ENCODE data around the gene CASKIN1. TPM values are rescaled to one million over a fixed set of nuclear protein-coding genes. Genes with fewer than 3 reads are reported as not detected.
A peak's percentile ranks its signal among the peaks of the same experiment; 100 is the strongest.

CASKIN1 gene
- total RNA-seq, 1 donor from 2014 or later: 0.15 TPM

DNA sequence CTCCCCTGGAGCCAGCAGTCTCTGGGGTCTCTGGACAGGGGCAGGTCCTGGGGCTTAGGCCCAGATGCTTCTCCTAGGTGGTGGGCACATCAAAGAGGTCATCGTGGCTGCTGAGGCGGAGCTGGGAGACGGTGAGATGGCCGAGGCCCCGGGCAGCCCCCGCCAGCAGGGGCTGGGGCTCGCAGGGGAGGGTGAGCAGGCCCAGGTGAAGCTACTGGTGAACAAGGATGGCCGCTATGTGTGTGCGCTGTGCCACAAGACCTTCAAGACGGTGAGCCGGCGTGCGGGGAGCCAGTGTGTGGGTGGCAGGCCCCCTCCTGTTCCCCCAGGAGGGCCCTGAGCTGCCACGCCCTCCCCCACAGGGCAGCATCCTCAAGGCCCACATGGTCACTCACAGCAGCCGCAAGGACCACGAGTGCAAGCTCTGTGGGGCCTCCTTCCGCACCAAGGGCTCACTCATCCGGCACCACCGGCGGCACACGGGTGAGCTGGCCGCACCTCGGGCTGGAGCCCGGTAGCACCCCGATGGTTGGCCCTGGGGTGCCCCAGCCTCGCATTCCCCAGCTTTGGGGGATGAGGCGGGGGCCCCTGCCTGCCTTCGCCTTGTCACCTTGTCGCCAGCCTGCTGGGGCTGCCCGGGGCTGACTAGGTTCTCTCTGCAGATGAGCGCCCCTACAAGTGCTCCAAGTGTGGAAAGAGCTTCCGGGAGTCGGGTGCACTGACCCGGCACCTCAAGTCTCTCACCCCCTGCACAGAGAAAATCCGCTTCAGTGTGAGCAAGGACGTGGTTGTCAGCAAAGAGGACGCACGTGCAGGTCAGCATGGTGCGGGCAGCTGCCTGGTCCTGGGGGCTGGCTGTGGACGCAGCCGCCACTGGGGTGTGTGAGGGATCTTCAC, 35.9 kb upstream of the CASKIN1 start:
- no peak for DNase-seq (ENCODE audit: low read depth)

DNA sequence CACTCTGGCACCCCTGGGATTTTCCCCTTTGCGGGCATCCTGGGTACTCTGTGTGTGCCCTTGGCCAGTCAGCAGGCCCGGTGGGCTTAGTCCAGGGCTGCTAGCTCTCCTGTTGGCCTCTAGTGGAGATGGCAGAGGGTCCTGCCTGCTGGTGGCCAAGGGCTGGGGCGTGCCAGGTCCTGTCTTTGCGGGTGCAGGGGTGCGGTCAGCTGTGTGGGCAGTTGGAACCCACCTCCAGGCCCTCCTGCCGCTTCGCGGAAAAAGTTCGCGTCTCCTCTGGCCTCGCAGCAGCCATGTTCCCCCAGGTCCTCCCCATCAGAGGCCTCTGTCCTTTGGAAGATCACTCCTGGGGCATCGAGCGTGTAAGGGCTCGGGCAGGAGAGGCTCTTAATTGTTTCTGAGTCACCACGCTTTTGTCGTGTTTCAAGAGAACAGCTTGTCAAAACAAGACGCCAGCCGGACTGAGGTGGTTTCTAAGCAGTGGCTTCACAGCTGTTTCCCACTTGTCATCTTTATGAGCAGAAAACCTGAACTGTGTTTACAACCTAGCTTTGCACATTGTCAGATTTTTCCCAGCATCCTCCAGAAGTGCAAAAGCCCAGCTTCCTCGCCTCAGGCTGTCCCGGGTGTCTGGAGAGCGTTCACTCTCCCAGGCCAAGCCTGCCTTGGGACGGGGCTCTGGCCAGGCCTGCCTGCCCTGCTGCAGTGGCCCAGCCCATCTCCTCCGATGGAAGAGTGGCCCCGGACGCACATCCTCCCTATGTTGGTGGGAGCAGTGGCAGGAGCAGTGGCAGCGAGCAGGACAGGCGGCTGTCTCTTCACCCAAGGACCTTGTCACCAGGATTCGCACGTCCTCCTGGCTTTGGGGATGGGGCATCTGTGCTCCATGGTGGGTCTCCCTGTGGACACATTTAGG, 34.9 kb upstream of the CASKIN1 start:
- DNase-seq (ENCODE audit: low read depth): no peak

DNA sequence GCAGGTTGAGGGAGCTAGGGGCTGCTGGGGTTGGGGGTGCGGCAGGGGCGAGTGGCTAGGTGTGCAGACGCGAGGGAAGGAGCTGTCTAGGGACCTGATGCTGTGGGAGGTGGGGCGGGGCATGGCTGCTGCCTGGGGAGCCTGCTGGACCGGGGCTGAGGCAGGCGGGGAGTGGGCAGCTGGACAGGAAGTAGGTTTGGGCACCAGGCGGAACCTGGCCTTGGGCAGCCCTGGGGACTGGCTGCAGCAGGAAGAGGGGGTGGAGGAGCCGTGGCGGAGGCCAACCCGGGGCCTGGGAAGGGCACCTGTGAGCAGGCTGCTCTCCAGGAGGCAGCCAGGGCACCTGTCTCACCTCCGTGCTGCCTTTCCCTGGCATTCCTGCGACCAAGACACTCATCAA, 34.0 kb upstream of the CASKIN1 start:
- DNase-seq (ENCODE audit: low read depth): no peak

DNA sequence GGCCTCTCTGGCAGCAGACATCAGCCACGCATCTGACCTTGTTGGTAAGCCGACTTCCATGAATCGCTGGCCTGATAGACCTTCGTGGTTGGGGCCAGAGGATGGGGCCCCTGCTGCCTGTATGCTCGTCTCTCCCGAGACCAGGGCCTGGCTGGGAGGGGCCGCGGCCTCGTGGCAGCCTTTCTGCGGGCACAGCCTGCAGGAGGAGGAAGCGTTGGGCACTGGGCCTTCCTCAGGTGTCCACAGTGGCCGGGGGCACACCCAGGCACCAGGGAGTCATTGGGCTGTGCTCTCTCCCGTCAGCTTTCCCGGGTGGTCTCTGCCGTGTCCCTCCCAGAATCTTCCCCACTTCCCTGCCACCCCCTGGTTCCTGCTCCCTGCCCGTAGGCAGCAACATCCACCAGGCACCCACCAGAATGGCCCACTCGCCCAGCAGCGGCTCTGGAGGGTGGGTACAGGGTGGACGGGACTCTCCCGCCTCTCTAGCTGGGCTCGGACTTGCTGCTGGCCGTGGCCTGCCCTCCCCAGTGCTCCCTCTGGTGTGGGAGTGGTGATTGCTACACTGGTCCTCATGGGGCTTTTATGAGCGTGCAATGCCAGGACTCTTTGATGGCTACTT, 33.3 kb upstream of the CASKIN1 start:
- no peak for DNase-seq (ENCODE audit: low read depth)

DNA sequence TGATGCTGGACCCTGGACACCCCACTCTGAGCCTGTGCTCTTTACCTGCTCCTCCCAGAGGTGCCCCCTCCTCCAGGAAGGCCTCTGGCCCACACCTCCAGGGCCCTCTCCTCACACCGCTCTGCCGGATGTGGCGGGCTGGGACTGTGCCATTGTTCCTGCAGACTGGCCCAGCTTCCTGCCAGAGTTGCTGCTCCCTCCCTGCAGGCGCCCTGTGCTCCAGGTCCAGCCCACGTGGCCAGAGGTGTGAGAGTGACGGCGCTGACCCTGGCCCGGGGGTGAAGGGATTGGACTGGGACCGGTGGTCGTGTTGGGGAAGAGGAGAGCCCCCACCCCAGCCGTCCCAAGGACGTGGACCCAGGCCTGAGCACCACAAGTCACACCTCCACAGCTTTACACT, 32.7 kb upstream of the CASKIN1 start:
- no peak for DNase-seq (ENCODE audit: low read depth)

DNA sequence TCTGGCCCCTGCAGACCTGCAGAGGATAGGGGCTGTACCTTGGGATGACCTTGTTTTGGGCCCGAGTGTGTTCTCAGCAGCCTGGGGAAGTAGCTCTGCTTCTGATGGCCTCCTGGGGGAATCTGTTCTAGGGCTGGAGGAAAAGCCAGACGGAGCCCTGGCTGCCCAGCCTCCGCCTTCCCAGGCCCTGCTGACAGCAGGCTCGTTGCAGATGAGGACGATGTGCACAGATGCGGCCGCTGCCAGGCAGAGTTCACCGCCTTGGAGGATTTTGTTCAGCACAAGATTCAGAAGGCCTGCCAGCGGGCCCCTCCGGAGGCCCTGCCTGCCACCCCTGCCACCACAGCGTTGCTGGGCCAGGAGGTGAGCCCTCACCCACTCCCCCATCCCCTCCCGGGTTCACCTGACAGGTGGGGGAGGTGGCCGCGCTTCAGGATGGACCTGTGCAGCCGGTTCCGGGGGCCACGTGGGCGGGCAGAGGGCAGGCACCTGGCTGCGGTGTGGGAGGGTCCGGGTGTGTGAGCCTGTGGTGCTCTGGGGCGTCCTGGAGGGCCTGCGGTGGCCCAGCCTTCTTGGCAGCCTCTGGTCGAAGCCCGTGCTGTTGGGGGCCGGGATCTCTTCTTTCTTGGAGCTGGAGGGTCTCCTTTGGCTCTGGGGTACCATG, 31.9 kb upstream of the CASKIN1 start:
- no peak for DNase-seq (ENCODE audit: low read depth)

DNA sequence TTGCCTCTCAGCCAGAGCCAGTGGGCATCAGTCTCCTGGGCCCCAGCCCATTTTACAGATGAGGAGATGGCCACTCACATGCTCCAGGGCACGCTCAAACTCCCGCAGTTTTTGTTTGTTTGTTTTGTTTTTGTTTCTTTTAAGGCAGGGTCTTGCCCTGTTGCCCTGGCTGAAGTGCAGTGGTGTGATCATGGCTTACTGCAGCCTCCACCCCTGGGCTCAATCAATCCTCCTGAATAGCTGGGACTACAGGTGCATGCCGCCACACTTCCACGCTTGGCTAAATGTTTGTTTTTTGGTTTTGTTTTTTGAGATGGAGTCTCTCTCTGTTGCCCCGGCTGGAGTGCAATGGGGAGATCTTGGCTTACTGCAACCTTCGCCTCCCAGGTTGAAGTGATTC, 30.5 kb upstream of the CASKIN1 start:
- DNase-seq (ENCODE audit: low read depth): no peak

DNA sequence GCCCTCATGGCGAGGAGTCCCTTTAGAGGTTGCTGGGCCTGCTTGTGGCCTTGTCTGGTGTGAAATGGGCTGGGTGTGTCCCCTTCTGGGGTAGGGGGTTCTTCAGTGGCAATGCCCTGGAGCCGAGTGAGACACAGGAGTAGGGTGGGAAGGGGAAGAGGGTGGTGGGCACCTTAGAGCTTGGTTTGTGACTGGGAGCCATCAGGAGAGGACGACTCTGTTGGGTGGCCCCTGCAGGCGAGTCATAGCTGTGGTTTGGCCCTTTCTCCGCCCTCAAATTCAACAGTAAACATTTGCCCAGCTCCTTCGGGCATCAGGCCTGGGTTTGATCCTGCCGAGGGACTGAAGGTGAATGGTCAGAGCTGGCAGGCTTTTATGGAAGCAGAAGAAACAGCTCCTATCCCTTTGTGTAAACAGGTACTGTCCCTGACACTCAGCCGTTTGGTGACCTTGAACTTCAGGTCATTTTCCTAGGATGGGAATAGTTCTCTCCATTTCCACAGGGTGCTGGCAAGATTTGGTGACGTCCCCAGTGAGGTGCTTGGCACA, 29.9 kb upstream of the CASKIN1 start:
- peak; percentile 18 for DNase-seq (ENCODE audit: low read depth)

DNA sequence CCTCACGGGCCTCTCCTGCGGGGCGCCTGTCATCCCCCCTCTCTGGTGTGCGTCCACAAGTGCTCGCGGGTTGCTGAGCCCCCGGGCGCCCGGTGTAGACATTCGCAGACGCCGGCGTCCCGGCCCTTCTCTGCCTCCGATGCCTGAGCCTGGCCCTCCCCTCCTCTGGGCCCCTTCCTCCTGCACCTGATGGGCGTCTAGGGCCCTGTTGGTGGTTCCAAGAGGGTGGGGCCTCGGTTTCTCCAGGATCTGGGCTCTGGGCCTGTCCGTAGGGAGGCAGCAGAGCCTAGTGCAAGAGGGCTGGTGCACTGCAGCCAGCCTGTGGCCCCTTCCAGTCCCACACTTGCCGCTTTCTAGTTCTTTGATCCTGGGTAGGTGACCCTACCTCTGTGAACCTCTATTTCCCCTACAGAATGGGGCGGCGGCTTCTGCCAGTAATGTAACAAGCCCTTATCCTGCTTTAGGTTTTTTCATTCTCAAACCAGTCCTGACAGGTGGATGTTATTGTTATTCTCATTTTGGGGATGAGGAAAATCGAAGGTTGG, 27.6 kb upstream of the CASKIN1 start:
- DNase-seq (ENCODE audit: low read depth): peak; percentile 25

DNA sequence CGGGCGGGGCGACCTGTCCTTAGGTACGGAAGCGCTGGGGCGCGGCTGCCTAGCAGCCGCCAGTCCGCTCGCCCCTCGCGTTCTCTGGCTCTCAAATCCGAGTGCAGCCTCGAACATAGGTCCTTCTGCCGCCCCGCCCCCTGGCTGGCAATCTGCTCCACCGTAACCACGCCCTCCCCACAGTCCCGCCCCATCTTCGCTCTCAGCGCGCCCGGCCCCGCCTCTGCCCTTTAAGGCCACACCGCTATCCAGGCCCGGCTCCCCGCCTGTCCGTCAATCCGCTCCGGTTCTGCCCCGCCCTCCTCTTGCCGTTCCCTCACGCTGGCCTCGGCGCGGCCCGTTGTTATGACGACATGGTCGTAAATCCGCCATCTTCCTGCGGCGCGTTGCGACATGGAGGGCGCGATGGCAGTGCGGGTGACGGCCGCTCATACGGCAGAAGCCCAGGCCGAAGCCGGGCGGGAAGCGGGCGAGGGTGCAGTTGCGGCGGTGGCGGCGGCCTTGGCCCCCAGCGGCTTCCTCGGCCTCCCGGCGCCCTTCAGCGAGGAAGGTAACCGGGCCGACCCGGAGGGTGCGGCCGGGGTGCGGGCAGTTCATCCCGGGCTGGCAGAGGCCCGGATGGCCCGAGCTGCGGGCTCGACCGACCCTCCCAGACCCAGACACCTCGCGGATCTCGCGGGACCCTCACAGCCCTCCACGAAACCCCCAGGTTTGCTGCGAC, 27.0 kb upstream of the CASKIN1 start, which contains the start of gene E4F1:
Gene E4F1, plus strand, starts transcription at position 371 of the 721 bp plus-strand sequence. Its CDS starts 23 bp downstream, at position 394.
- DNase-seq (ENCODE audit: low read depth): peak; percentile 96

DNA sequence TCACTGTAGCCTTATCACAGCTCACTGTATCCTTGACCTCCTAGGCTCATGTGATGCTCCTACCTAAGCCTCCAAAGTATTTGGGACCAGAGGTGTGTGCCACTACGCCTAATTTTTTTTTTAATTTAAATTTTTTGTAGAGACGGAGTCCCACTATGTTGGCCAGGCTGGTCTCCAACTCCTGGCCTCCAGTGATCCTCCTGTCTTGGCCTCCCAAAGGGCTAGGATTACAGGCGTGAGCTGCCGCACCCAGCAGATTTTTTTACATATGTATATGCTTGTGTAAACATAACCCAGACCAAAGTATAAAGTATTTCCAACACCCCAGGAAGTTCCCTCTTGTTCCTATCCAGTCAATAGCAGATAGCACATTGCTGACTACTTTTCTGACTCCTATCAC, 19.9 kb upstream of the CASKIN1 start:
- DNase-seq (ENCODE audit: low read depth): no peak

DNA sequence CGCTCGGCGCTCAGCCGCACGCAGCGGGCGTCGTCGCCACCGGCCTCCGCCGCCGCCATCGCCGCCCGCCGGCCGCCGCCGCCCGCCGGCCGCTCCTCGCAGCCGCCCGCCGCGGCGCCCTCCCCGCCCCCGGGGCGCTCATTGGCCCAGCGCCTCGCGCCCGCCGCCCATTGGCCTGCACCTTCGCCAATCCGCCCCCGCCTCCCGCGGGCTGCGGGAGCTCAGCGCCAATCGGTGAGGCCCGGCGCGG, 18.2 kb upstream of the CASKIN1 start, which contains the start of gene PGP:
Gene PGP, minus strand, starts transcription at position 122 of the 250 bp plus-strand sequence. Its CDS starts 63 bp downstream, at position 59.
- no peak for DNase-seq (ENCODE audit: low read depth)

DNA sequence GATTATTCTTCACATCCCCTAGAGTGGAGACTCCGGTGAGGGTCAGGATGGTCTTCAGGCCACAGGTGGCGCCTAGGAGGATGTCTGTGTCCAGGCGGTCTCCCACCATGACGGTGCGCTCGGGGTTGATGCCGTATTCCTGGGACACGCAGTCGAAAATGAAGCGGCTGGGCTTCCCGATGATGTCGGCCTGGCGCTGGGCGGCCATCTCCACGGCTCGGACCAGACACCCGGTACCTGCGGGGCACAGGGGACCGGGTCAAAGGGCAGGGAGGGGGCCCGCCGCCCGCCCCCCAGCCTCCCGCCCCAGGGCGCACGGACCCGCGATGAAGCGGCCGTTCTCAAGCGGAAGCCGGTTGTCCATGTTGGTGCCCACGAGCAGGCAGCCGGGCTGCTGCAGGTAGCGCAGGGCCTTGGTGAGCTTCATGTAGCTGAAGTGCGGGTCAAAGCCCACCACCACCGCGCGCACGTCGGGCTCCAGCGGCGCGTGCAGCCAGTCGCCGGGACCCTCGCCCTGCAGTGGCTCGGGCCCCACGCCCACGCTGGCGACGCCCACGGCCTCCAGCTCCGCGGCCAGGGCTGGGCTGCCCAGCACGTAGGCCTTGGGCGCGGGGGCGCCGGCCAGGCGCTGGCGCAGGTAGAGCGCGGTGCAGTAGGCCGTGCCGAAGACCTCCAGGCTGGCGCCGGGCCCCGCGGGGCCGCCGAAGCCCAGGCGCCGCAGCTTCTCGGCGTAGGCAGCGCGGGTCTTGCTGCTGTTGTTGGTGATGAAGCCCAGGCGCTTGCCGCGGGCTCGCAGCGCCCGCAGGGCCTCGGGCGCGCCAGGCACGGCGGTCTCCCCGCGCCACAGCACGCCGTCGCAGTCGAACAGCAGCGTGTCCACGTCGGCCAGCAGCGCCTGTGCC, 17.7 kb upstream of the CASKIN1 start:
- no peak for DNase-seq (ENCODE audit: low read depth)

DNA sequence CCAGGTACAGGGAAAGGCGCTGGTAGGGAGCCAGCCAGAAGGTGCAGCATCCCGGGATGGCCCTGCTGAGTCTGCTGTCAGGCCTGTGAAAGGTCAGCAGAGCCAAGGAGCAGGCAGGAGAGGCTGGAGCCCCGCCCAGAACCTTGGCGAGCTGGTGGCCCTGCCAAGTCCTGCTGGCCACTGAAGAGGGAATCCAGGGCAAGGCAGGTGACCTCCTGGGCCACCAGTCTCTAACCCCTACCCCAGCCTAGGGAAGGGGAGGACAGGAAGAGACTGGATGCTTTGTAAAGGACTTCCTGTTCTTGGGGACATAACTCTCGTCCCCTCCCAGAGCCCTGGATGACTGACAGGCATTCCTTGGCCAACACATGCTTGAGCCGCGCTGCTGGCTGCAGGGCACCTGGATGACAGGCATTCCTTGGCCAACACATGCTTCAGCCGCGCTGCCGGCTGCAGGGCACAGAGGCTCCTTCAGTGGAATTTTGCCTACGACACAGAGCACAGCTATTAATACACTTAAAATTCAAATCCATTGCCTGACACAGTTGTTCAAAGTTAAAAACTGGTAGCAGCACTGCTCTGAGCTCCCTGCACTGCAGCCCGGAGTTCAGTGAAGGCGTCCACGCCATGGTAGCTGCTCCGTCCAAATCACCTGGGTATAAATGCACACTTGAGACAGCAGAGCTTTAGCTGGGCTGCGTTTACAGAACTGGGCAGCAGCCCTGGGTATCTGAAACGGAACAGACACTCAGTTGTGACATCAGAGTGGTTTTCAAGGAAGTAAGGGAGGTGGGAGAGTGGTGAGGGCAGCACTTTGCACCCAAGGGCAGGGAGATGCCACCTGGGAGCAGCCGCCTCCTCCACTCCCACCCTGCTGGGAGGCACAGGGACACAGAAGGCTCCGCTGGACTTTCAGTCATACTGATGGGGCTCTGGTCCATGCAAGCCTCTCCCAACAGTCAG, 16.2 kb upstream of the CASKIN1 start:
- peak; percentile 60 for DNase-seq (ENCODE audit: low read depth)

DNA sequence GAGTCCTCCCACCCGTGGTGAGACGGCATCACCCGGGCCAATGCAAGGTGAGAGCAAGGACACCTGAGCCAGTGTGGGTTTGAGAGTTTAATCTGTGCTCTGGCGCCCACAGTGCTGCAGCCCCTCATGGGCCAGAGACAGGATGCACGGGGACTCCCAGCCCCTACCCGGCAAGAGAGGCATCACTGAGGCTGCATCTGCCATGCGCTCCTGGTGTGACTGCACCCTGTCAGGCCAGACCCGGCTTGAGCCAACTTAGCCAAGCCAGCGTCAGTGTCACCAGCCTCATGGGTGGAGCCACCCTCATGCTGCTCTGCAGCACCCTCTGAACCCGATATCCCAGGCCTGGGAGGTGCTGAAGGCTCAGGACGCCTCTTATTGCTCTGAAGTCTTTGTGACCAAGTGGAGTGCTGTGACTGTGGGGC, 15.5 kb upstream of the CASKIN1 start:
- DNase-seq (ENCODE audit: low read depth): no peak

DNA sequence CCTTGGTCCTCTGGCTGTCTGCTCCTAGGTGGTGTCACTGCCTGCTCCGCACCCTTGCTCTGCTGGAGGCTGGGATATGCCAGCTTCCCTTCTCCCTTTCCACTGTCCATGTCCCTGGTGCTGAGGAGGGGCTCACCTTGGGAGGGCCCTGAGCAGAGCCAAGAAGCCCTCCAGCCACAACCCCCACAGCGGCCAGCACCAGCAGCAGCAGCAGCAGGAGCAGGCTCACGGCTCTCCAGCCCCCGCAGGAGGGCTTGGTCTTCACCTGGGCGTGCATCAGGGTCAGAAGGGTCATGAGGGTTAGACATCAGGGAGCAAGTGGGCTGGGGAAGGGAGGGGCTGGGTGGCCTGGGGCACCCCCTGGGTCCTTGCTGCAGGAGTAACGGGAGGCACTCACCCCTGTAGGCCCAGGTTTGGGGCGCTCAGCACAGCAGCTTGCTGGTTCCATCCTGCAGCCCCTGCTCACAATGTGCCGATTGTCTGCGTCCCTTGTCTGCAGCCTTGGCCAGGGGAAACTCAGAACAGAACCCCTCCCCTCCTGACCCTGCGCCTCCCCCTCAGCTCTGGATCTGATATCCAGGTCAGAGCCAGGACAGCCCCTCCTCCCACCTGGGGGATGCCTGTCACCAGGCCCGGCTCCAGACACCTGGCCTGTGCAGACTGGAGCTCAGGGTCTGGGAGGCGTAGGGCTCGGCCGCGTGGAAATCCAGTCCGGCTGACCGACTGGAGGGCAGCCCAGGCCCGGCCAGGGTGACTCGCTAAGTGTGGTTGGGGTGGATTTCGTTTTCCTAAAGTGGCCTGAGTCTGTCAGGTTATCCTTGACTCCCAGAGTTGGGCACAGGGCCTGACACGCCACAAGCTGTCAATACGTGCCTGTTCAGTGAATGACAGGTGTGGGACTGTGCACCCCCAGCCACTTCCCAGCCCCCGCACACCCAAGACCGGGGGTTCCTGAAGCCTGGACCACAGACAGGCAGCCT, 14.3 kb upstream of the CASKIN1 start, which contains the start of gene BRICD5:
Gene BRICD5, minus strand, starts transcription at position 478 of the 980 bp plus-strand sequence. Its CDS starts 30 bp downstream, at position 448.
- no peak for DNase-seq (ENCODE audit: low read depth)

DNA sequence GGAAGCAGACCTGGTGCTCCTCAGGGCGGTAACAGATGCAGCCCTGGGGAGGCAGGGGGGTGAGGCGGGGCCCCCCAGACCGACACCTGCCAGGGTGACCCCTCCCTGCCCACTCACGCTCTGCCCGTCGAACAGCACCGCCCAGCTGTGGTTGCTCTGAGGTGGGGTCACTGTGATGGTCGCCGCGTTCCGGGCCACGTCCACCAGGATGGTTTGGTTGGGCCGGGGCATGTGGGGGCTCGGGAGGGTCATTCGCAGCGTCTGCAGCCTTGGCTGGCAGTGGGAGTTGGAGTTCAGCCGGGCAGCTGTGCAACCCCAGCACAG, 13.6 kb upstream of the CASKIN1 start:
- DNase-seq (ENCODE audit: low read depth): no peak
